Upper lobe of left lung (tissue), 4 donors: ENCODE results near the gene TUBB3.

Experiments used
- CTCF ChIP-seq, 6 experiments: fragments of 450-650 bp in 4 of 6; fragments of 200-600 bp in 2 of 6; sonication (generic) in 2 of 6; IDR thresholded peaks; one replicate each; pipeline ENCODE4 v1.5.1; 2016 to 2019; ENCODE audit warnings: antibody characterized with exemption in 6 of 6
- EP300 ChIP-seq, 4 donors: sonication (generic); formaldehyde crosslinking; IDR thresholded peaks; one replicate each; pipeline ENCODE4 v1.5.1; 2017; ENCODE audit warnings: antibody characterized with exemption in 4 of 4, control low read depth in 2 of 4
- POLR2A ChIP-seq, 4 donors: fragments of 450-650 bp; IDR thresholded peaks; one replicate each; pipeline ENCODE4 v1.5.1; 2016 to 2017; ENCODE audit warnings: antibody characterized with exemption in 4 of 4, mild to moderate bottlenecking in 2 of 4
- POLR2AphosphoS5 ChIP-seq, 2 donors: sonication (generic); formaldehyde crosslinking; IDR thresholded peaks; one replicate each; pipeline ENCODE4 v1.5.1; 2017; ENCODE audit warnings: antibody characterized with exemption in 2 of 2

DNA sequence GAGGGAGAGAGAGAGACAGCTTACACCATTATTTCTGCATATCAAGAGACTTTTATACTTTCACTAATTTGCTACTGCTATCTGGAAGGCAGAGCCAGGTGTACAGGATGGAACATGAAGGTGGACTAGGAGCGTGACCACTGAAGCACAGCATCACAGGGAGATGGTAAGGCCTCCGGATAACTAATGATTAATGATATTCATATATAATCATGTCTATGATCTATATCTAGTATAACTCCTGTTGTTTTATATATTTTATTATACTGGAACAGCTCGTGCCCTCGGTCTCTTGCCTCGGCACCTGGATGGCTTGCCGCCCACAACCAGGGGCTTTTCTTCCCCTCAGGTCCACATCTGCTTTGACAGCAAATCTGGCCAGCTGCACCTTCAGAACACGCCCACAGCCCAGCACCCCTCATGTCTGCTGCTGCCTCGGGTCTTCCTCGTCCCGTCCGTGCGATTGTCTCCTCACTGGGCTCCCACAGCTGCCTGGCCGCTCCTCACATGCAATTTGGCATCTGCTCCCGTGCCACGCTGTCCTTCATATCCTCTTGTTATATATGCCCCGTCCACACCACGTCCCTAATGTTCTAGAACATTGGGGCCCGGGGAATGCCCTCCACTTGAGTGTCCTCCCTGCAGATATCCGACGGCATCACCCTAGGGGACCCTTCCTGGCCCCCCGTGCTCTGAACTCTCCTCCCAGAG, 15.2 kb downstream of the TUBB3 start:
- no peak for TF ChIP-seq POLR2A (IDR thresholded peaks at IDR 0.05)
- no peak for TF ChIP-seq CTCF (IDR thresholded peaks at IDR 0.05)
- TF ChIP-seq POLR2AphosphoS5 (IDR thresholded peaks at IDR 0.05): no peak
- TF ChIP-seq EP300 (IDR thresholded peaks at IDR 0.05): no peak
